ENCODE results near the gene KCNJ15.

Gene KCNJ15

GRCh38 chr21:38297194-38297631 is 40.4 kb downstream of the KCNJ15 start:
- no peak for DNase-seq (ENCODE audit: low read depth in 1 of 2, low spot score in 1 of 2)

DNA sequence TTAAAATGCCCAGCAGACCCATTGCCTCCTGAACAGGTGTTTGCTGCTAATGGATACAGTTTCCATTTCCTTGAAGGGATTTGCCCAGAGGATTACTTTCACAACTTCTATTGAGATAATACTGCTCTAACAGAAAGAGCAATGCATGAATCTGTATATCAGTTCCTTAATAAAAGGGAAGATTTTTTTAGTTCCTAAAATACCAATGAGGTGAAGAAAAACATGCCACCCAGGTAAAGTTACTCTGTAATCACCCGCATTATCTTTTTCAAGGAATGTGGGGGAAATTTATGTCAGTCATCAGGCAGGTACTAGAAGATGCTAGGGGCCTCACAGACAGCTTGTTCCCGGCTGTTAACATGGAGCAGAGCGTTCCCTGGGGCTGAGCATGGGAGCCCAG is 41.1 kb downstream of the KCNJ15 start:
- no peak for DNase-seq (ENCODE audit: low read depth in 1 of 2, low spot score in 1 of 2)

- no peak for DNase-seq (ENCODE audit: low read depth in 1 of 2, low spot score in 1 of 2)
Measured at GRCh38 chr21:38298832-38299231, 42.0 kb downstream of the KCNJ15 start.

GRCh38 chr21:38299671-38300070 is 42.9 kb downstream of the KCNJ15 start:
- DNase-seq (ENCODE audit: low read depth in 1 of 2, low spot score in 1 of 2): no peak

GRCh38 chr21:38300141-38300578 is 43.4 kb downstream of the KCNJ15 start:
- DNase-seq (ENCODE audit: low read depth in 1 of 2, low spot score in 1 of 2): no peak

GRCh38 chr21:38301321-38302214 is 44.8 kb downstream of the KCNJ15 start:
- DNase-seq (ENCODE audit: low read depth in 1 of 2, low spot score in 1 of 2): no peak

DNA sequence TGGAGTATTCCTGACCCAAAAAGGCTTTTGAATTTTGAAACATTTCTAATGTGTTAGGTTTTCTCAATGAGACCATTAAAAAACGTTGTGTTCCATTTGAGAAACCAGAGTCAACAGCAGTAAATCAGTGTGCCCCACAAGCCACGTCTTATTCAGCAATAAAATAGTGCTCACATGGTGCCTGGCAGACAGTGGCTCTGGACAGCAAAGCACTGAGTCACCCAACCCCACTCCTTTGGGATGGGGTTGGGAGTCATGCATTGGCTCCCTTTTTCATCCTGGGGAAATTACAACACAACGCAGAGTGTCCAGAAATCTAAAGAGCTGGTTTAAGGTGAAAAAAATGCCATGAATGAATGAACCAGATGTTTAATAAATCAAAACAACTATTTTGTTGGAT is 46.5 kb downstream of the KCNJ15 start:
- DNase-seq (ENCODE audit: low read depth in 1 of 2, low spot score in 1 of 2): no peak

- no peak for DNase-seq (ENCODE audit: low read depth in 1 of 2, low spot score in 1 of 2)
Measured at GRCh38 chr21:38306433-38307141, 49.8 kb downstream of the KCNJ15 start.

DNA sequence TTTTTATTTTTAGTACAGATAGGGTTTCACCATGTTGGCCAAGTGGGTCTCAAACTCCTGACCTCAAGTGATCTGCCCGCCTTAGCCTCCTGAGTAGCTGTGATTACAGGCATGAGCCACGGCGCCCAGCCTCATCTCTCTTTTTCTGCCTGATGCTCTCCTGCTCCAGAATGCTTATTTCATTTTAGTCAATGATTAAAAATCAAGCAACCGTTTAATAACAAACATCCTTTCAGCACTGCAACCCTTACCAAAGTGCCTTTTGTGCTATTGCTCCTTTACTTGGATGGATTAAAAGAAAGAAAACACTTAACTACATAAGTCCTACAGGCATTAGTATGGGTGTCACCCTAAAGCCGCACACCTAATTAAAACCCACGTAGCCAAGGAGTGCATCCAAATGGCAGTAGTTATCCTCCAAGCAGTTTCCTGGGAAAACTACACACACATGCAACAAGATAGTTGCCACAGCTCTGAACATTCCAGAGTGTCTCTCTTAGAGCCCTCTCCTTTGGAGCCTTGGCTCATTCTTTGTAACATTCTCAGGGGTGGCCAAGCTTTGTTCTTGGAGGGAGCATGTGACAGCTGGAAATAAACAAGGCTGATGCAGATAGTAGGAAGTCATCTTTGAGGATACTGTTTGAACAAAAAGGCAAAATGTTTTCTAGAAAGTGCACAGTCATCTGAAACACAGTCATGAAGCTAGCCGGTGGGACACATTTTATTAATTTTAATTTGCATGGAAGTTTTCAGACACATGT is 51.2 kb downstream of the KCNJ15 start:
- DNase-seq (ENCODE audit: low read depth in 1 of 2, low spot score in 1 of 2): no peak

- no peak for DNase-seq (ENCODE audit: low read depth in 1 of 2, low spot score in 1 of 2)
Measured at GRCh38 chr21:38308532-38309119, 51.8 kb downstream of the KCNJ15 start.

GRCh38 chr21:38310646-38311485 is 54.1 kb downstream of the KCNJ15 start:
- DNase-seq (ENCODE audit: low read depth in 1 of 2, low spot score in 1 of 2): no peak

- DNase-seq (ENCODE audit: low read depth in 1 of 2, low spot score in 1 of 2): no peak
Measured at GRCh38 chr21:38311765-38312164, 55.0 kb downstream of the KCNJ15 start.

DNA sequence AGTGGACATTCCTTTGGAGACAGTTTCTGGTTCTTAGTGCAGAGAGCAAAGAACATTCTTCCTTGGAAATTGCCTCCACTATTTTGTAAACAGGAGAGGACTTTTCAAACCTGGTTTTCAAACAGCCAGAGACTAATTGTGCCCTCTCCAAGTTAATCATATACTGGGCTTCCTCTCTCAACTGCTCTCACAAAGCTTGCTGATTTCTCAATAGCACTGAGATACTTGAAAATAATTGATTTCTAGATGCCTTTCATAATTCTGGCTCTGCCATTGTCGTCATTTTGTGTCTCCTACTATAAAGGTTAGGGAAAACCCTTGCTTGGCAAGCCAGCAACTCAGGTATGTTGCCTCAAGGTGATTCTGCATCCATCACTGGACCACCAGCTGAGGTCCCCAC is 56.0 kb downstream of the KCNJ15 start:
- DNase-seq (ENCODE audit: low read depth in 1 of 2, low spot score in 1 of 2): no peak

DNA sequence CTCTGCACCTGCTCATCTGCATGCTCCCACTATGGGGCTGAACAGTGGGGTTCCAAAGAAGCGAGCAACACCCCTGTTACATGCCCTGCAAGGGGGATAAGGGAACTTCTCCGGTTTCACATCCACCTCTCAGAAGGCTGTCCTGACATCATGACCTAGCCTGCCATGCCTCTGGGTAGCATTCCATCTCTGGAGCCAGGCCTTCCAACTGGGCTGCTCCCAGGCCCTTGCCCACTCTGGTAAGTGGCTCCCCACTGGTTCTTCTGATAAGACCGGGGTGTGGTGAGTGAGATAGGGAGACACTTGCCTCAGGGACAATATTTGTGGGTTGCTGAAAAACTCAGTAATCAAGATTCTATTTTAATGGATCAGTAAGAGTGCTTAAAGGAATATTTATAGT is 57.8 kb downstream of the KCNJ15 start:
- DNase-seq (ENCODE audit: low read depth in 1 of 2, low spot score in 1 of 2): no peak

DNA sequence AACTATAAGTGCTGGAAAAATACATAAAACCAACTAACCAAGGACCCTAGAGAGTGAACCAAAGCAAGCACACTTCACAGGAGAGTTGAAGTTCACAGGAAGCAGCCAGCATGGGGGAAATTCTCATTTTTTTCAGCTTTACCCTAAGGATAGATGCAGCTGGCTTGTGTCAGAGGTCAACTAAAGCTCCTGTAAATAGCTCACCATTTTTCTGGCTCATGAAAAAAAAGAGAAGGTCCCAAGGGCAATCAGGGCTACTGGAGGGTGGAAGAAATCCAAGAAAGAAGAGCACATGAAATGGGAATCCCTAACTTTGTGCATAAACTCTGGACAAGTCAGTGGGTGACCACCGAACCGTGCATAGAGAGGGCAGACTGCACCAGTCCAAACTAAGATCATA is 58.3 kb downstream of the KCNJ15 start:
- DNase-seq (ENCODE audit: low read depth in 1 of 2, low spot score in 1 of 2): no peak

- no peak for DNase-seq (ENCODE audit: low read depth in 1 of 2, low spot score in 1 of 2)
Measured at GRCh38 chr21:38319781-38320180, 63.0 kb downstream of the KCNJ15 start.

DNA sequence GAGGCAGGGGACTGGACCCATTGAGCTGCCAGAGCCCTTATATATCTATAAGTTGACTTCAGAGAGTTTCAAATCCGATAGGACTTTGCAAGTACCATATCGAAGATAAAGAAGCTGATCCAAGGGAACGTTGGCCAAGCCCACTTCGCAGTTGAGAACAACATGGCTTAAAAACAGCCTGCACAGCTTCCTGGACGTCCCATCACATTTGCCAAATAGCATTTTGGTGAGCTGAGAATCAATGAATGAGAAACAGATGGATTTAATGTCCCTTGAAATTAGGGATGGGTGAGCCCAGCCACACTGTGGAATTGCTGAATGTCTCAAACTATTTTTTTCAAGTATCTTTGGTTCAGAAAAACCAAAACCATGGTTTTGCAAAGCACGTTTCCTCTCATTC is 64.8 kb downstream of the KCNJ15 start:
- DNase-seq (ENCODE audit: low read depth in 1 of 2, low spot score in 1 of 2): no peak

GRCh38 chr21:38322311-38322950 is 65.6 kb downstream of the KCNJ15 start:
- DNase-seq (ENCODE audit: low read depth in 1 of 2, low spot score in 1 of 2): no peak

GRCh38 chr21:38323721-38324531 is 67.1 kb downstream of the KCNJ15 start:
- DNase-seq (ENCODE audit: low read depth in 1 of 2, low spot score in 1 of 2): no peak
